DND-41 (cell line): ENCODE results near the gene FIG4.

Experiments used
- ATAC-seq: fragments of 200-7000 bp; cut with Tn5 transposase; 3 replicates; pipeline ENCODE4 v1.9.1; 2021; ENCODE audit warnings: low read depth; ENCODE audit not compliant: insufficient read depth
- DNase-seq: peaks from one replicate; pipeline ENCODE4 v3.0.0-alpha.2; 2020
- H2AFZ ChIP-seq: 2 replicates; pipeline ENCODE4 v1.6.0; 2012; ENCODE audit warnings: low read depth, low read length
- H3K27ac ChIP-seq: 2 replicates; pipeline ENCODE4 v1.5.1; 2012; ENCODE audit warnings: low read length, inconsistent platforms
- H3K27me3 ChIP-seq: fragments of 200-600 bp; sonication (generic); 2 replicates; pipeline ENCODE4 v1.6.0; 2012; ENCODE audit warnings: low read length, mild to moderate bottlenecking, inconsistent platforms; ENCODE audit not compliant: insufficient read depth, poor library complexity
- H3K36me3 ChIP-seq: 2 replicates; pipeline ENCODE4 v1.5.1; 2012; ENCODE audit warnings: low read length, inconsistent platforms; ENCODE audit not compliant: insufficient read depth
- H3K4me1 ChIP-seq: 2 replicates; pipeline ENCODE4 v1.5.1; 2012; ENCODE audit warnings: mild to moderate bottlenecking, low read length; ENCODE audit not compliant: insufficient read depth
- H3K4me2 ChIP-seq: 2 replicates; pipeline ENCODE4 v1.6.0; 2012; ENCODE audit warnings: mild to moderate bottlenecking, moderate library complexity, low read length, inconsistent platforms; ENCODE audit not compliant: insufficient read depth
- H3K4me3 ChIP-seq, 2 experiments: fragments of 200-600 bp in 1 of 2; shearing (Covaris generic) in 1 of 2; 2 replicates each; pipeline ENCODE4 v1.5.1; 2012 to 2016; ENCODE audit warnings: inconsistent platforms in 2 of 2, low read length in 2 of 2, mild to moderate bottlenecking in 2 of 2, low read depth in 1 of 2, moderate library complexity in 1 of 2
- H3K79me2 ChIP-seq: 2 replicates; pipeline ENCODE4 v1.6.0; 2012; ENCODE audit warnings: low read length, inconsistent platforms; ENCODE audit not compliant: insufficient read depth
- H3K9ac ChIP-seq: 2 replicates; pipeline ENCODE4 v1.6.0; 2012; ENCODE audit warnings: low read depth, mild to moderate bottlenecking, inconsistent platforms, low read length, moderate library complexity
- H3K9me3 ChIP-seq: 2 replicates; pipeline ENCODE4 v1.5.1; 2012; ENCODE audit warnings: low read length, moderate library complexity, mild to moderate bottlenecking, inconsistent platforms; ENCODE audit not compliant: insufficient read depth, severe bottlenecking
- H4K20me1 ChIP-seq: 2 replicates; pipeline ENCODE4 v1.6.0; 2012; ENCODE audit warnings: low read length; ENCODE audit not compliant: insufficient read depth
- EZH2 ChIP-seq: IDR thresholded peaks from 3 replicates; pipeline ENCODE4 v1.6.1; 2012; ENCODE audit warnings: borderline replicate concordance, low read depth, mild to moderate bottlenecking, moderate library complexity, low read length, inconsistent platforms; ENCODE audit not compliant: severe bottlenecking
- TF ChIP-seq, protein P1 (sequence below): IDR thresholded peaks from 2 replicates; pipeline ENCODE4 v1.5.1; 2012; ENCODE audit warnings: borderline replicate concordance, low read length, moderate library complexity, mild to moderate bottlenecking; ENCODE audit not compliant: poor library complexity, severe bottlenecking; ENCODE audit errors: extremely low read depth

FIG4 gene

GRCh38 chr6:109655761-109656262, 35.3 kb upstream of the FIG4 start:
- no peak for DNase-seq
- H3K36me3 ChIP-seq: no peaks in the 10 kb centered on the region
- no peak overlapping the region for H3K9ac ChIP-seq
- TF ChIP-seq EZH2: no peak
- no peaks in the 10 kb centered on the region for H3K27me3 ChIP-seq
- H4K20me1 ChIP-seq: no peaks in the 10 kb centered on the region
- H3K27ac ChIP-seq: no peak overlapping the region
- no peak overlapping the region for H3K4me2 ChIP-seq
- H2AFZ ChIP-seq: no peak overlapping the region
- H3K9me3 ChIP-seq: no peaks in the 10 kb centered on the region
- H3K4me3 ChIP-seq: no peak overlapping the region
- no peaks in the 10 kb centered on the region for H3K79me2 ChIP-seq
- ATAC-seq: no peak
- no peaks in the 10 kb centered on the region for H3K4me1 ChIP-seq

- H3K9ac ChIP-seq: no peak overlapping the region
- H3K4me2 ChIP-seq: no peak overlapping the region
- no peak overlapping the region for H3K4me3 ChIP-seq
- TF ChIP-seq EZH2: no peak
- TF ChIP-seq, protein P1, sequence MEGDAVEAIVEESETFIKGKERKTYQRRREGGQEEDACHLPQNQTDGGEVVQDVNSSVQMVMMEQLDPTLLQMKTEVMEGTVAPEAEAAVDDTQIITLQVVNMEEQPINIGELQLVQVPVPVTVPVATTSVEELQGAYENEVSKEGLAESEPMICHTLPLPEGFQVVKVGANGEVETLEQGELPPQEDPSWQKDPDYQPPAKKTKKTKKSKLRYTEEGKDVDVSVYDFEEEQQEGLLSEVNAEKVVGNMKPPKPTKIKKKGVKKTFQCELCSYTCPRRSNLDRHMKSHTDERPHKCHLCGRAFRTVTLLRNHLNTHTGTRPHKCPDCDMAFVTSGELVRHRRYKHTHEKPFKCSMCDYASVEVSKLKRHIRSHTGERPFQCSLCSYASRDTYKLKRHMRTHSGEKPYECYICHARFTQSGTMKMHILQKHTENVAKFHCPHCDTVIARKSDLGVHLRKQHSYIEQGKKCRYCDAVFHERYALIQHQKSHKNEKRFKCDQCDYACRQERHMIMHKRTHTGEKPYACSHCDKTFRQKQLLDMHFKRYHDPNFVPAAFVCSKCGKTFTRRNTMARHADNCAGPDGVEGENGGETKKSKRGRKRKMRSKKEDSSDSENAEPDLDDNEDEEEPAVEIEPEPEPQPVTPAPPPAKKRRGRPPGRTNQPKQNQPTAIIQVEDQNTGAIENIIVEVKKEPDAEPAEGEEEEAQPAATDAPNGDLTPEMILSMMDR: no peak
- no peak overlapping the region for H3K27ac ChIP-seq
- DNase-seq: no peak
- no peak overlapping the region for H2AFZ ChIP-seq
- H3K79me2 ChIP-seq: no peaks in the 10 kb centered on the region
- no peaks in the 10 kb centered on the region for H3K9me3 ChIP-seq
- no peaks in the 10 kb centered on the region for H3K27me3 ChIP-seq
- no peak for ATAC-seq
- H4K20me1 ChIP-seq: no peaks in the 10 kb centered on the region
- no peaks in the 10 kb centered on the region for H3K36me3 ChIP-seq
- H3K4me1 ChIP-seq: no peaks in the 10 kb centered on the region
These were observed 30.4 kb upstream of the FIG4 start for GRCh38 chr6:109660526-109661320.

GRCh38 chr6:109662192-109662591, 28.9 kb upstream of the FIG4 start:
- Histone ChIP-seq H3K36me3 (no peaks in the 10 kb centered on the region), H3K9me3 (no peaks in the 10 kb centered on the region), H3K27me3 (no peaks in the 10 kb centered on the region), H3K4me1 (no peaks in the 10 kb centered on the region), H2AFZ (no peak overlapping the region), H4K20me1 (no peaks in the 10 kb centered on the region), H3K4me3 (no peak overlapping the region), H3K27ac (no peak overlapping the region), H3K4me2 (no peak overlapping the region), H3K79me2 (no peaks in the 10 kb centered on the region), H3K9ac (no peak overlapping the region)
- DNase-seq (no peak), ATAC-seq (no peak)
- TF ChIP-seq, protein P1: no peak
- no peak for TF ChIP-seq EZH2

DNA sequence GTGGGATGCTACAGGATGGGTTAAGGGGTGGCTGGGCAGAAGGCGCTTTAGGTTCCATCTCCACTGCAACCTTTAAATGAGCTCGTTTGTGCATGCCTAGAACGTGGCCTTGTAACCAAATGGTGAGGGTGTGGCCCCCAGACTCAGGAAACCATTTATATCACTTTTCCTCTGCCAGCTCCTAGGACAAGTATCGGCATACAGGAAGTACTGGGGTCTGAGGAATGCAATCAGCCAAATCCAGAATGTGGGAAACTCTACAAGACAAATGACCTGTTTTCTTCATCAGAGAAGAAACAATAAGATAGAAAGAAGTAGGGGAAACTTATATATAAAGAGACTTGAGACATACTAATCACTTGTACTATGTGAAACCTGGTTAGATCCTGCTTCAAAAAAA, 21.3 kb upstream of the FIG4 start:
- no peak overlapping the region for H3K4me3 ChIP-seq
- no peaks in the 10 kb centered on the region for H4K20me1 ChIP-seq
- no peak overlapping the region for H3K4me2 ChIP-seq
- TF ChIP-seq, protein P1: no peak
- no peak for TF ChIP-seq EZH2
- no peak overlapping the region for H2AFZ ChIP-seq
- no peak overlapping the region for H3K9ac ChIP-seq
- H3K79me2 ChIP-seq: no peaks in the 10 kb centered on the region
- H3K36me3 ChIP-seq: no peaks in the 10 kb centered on the region
- ATAC-seq (no peak), DNase-seq (no peak)
- H3K27me3 ChIP-seq: no peaks in the 10 kb centered on the region
- no peaks in the 10 kb centered on the region for H3K4me1 ChIP-seq
- H3K9me3 ChIP-seq: no peaks in the 10 kb centered on the region
- H3K27ac ChIP-seq: no peak overlapping the region
